HTR-8/SVneo (cell line): ENCODE results near the gene PRKAR1B.

ENCODE experiments used
- DNase-seq: peaks from one replicate; pipeline ENCODE4 v3.0.0; 2011; ENCODE audit warnings: low spot score, mixed read lengths; ENCODE audit not compliant: insufficient read length
- FAIRE-seq: peaks from 2 replicates; lab custom pipeline; 2011; peaks lifted over from hg19 to GRCh38; lab: Jason Lieb, UNC

Gene PRKAR1B

GRCh38 chr7:582931-583330 is 144.2 kb downstream of the PRKAR1B start:
- DNase-seq (no peak), FAIRE-seq (no peak)

- FAIRE-seq (no peak), DNase-seq (no peak)
Observed at GRCh38 chr7:582081-582835, 144.8 kb downstream of the PRKAR1B start.

GRCh38 chr7:578386-578785 is 148.7 kb downstream of the PRKAR1B start:
- DNase-seq (no peak), FAIRE-seq (no peak)

GRCh38 chr7:577741-578370 is 149.2 kb downstream of the PRKAR1B start:
- DNase-seq (no peak), FAIRE-seq (no peak)

GRCh38 chr7:577278-577665 is 149.8 kb downstream of the PRKAR1B start:
- FAIRE-seq = no peak
- no peak for DNase-seq

GRCh38 chr7:576524-577277 is 150.4 kb downstream of the PRKAR1B start:
- no peak for DNase-seq
- FAIRE-seq = no peak

DNA sequence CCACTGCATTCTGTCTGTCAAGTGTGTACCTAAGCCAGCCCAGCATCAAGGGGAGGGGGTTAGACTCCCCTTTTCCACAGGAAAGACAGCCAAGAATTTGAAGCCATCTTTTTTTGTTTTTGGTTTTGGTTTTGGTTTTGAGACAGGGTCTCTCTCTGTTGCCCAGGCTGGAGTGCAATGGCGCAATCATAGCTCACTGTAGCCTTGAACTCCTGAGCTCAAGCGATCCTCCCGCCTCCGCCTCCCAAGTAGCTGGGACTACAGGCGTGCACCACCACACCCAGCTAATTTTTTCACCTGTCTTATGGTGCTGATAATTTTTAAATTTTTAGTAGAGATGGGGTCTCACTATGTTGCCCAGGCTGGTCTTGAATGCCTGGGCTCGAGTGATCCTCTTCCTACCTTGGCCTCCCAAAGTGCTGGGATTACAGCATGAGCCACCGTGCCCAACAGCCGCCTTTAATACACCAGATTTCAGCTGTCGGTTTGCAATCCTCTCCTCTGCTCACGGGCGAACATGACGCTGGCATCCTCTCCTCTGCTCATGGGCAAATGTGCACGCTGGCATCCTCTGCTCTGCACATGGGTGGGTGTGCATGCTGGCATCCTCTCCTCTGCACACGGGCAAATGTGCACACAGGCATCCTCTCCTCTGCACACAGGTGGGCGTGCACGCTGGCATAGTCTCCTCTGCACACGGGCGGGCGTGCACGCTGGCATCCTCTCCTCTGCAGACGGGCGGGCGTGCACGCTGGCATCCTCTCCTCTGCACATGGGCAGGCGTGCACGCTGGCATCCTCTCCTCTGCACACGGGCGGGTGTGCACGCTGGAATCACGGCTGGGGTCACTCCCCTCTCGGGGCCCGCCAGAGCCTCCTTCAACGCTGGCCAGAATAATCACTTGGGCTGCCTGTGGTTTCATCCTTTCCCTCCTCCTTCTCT is 151.4 kb downstream of the PRKAR1B start:
- no peak for DNase-seq
- peak; percentile 74 for FAIRE-seq

DNA sequence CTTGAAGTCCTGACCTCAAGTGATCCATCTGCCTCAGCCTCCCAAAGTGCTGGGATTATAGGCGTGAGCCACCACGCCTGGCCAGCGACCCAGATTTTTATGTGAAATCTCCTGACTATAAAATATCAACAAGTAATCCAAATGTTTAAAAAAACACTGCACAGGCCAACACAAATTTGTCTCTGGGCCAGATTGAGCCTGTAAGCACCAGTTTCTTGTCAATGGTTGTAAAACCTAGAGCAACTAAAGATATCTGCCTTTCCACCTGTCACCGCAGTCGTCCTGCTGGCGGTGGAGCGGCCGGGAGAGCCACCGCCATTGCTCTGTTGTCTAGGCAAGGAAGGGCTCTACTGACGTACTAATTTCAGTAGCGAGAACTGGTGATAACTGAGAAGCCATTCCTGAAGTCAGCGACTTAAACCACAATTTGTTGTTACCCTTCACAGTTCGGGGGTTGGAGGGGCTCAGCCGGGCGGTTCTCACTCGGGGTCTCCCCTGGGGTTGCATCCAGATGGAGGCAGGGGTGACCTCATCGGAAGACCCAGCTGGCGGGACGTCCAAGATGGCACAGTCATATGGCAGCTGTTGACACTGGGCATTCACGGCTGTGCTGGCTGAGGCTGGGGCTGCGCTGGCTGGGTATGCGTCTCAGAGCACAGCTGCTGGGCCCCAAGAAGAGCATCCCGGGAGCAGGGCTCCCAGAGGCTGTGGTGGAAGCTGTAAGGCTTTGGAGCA is 152.3 kb downstream of the PRKAR1B start:
- DNase-seq (no peak), FAIRE-seq (no peak)

- no peak for DNase-seq
- no peak for FAIRE-seq
Observed at GRCh38 chr7:573933-574381, 153.1 kb downstream of the PRKAR1B start.

- FAIRE-seq (no peak), DNase-seq (no peak)
Observed at GRCh38 chr7:573269-573932, 153.7 kb downstream of the PRKAR1B start.

- no peak for FAIRE-seq
- no peak for DNase-seq
Observed at GRCh38 chr7:572416-573268, 154.4 kb downstream of the PRKAR1B start.

DNA sequence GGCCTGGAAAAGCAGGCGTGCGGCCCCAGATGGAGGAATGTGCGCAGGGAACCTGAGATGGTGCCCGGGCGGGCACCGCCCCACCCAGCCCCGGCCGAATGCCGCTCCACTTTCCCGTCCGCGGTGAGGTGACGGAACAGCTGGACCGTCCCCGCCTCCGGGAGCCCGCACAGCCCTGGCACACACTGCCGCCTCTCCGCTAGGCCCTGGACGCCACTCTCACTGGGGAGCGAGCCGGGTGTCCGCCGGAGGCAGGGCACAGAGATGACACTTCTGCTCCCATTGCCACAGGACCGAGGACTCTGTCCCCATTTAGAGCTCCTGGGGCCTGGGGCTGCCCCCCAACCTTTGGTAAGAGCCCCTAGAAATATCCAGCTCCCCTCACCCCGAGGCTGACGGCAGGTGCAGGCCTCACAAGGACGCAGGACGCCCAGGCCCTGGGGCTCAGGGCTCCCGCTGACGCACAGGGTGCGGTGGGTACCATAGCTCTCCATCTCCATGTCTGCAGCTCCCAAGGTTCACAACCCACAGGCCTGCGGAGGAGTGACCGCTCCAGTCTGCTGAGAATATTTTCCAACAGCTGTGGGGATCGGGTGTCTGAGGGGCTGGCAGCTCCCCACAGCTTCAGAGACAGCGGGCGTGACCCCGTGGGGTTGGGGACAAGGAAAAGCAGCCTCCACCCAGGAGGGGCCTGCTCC is 155.2 kb downstream of the PRKAR1B start:
- FAIRE-seq (no peak), DNase-seq (no peak)

- FAIRE-seq = no peak
- no peak for DNase-seq
Observed at GRCh38 chr7:571096-571717, 155.9 kb downstream of the PRKAR1B start.

DNA sequence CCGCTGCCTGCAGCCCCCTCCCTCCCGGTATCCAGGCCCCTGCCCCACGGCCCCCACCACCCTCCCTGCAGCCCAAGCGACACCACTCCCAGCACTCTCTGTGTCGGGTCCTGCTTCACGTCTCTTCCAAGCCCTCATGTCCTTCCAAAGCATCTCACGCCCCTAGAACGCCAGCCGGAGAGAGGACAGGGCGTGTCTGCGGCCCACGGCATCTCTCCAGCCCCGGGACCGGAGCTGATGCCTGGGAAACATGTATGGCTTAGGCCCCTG is 156.3 kb downstream of the PRKAR1B start:
- no peak for DNase-seq
- FAIRE-seq = no peak

- FAIRE-seq = no peak
- no peak for DNase-seq
Observed at GRCh38 chr7:569996-570800, 156.9 kb downstream of the PRKAR1B start.

- FAIRE-seq (peak; percentile 4), DNase-seq (no peak)
Observed at GRCh38 chr7:569071-569855, 157.8 kb downstream of the PRKAR1B start.
